GM19328 (cell line): ENCODE data around the gene TMEM201.

Source experiments
- ATAC-seq: cut with Tn5 transposase; IDR thresholded peaks from one replicate; pipeline ENCODE4 v1.9.1; 2021; ENCODE audit warnings: mild to moderate bottlenecking, moderate library complexity; ENCODE audit not compliant: unreplicated experiment

The TMEM201 gene

GRCh38 chr1:9652379-9653209 is 63.9 kb downstream of the TMEM201 start:
- ATAC-seq: no peak

- ATAC-seq: no peak
Observed at GRCh38 chr1:9653210-9653490, 64.4 kb downstream of the TMEM201 start.

- ATAC-seq: no peak
Observed at GRCh38 chr1:9653491-9654050, 64.9 kb downstream of the TMEM201 start.

DNA sequence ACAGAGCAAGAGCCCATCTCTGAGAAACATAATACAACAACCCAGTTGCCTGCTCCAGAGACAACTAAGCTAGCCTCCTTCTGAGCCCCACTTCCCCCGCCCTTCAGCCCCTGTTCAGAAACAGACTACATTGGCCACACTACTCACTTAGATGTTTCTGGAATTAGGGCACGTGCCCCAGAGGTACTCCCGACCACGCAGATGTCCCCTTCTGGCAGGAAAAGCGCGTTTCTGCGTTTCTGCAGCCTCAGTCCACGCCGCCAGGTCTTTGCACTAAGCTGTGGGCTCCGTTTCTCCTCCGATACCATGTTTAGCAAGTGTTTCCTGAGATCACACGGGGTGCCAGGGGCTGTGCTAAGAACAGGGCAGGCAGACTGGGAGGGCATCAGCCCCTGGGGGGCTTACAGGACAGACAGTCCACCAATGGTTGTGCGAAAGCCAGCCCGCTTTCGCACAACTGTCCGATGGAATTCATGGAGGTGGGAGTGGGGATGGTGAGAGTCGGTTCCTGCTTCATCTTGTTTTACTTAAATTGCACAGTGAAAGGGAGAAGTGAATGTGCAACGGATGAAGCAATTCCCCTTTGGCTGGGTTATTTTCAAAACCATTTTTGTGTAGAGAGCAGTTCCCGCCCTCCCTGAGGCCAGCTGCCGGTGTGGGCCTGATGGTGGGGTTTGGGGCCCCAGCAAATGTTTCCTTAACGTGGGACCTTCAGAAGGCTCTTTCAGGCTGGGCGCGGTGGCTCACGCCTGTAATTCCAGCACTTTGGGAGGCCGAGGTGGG is 65.5 kb downstream of the TMEM201 start:
- ATAC-seq: no peak

GRCh38 chr1:9654834-9655723 is 66.4 kb downstream of the TMEM201 start:
- ATAC-seq: no peak

GRCh38 chr1:9655836-9656235 is 67.1 kb downstream of the TMEM201 start:
- no peak for ATAC-seq

DNA sequence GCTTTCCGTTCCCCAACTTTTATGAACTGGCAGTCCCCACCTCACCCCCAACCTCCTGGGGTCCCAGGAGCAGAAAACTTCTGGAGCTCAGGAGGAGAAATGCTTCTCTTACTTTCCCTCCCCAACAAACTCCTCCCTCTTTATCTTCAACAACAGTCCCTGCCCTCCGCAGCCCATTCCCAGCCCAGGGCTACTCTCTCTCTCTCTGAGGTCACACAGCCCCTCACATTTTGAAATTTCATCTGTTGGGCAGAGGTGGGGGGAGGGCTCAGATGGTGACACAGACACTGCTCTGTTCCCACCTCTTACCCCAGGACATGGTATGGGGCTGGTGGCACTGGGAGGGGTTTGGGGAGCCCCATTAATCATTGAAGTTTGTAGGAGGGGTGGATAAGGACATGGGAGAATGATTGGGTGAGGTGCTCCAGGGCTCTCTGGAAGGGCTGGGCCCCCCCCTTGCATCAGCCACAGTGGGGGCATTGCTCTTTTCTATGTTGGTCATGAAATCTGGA is 68.9 kb downstream of the TMEM201 start:
- ATAC-seq: no peak

GRCh38 chr1:9658199-9658598 is 69.5 kb downstream of the TMEM201 start:
- no peak for ATAC-seq

DNA sequence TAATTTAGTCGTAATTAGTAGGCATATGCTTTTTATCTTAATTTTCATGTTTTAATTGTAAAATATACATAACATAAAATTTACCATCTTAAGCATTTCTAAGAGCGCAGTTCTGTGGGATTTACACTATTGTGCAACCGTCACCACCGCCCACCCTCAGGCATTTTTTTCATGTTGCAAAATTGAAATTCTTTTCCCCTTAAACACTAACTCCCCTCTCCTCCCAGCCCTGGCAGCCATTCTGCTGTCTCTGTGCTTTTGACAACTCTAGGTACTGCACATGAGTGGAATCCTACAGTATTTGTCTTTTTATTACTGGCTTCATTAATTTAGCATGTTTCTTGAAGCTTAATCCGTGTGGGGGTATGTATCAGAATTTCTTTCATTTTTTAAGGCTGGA is 70.6 kb downstream of the TMEM201 start:
- no peak for ATAC-seq

- ATAC-seq: no peak
Observed at GRCh38 chr1:9663257-9663656, 74.5 kb downstream of the TMEM201 start.
